Uterus (tissue), 2 donors: ENCODE measurements around the gene OVAAL.

Experiments
- POLR2A ChIP-seq, 2 donors: fragments of 450-650 bp; IDR thresholded peaks; one replicate each; pipeline ENCODE4 v1.6.1; 2016; ENCODE audit warnings: antibody characterized with exemption in 2 of 2, mild to moderate bottlenecking in 1 of 2, moderate library complexity in 1 of 2
- TF ChIP-seq, protein P1 (sequence below), 4 experiments: fragments of 200-600 bp in 2 of 4; fragments of 450-650 bp in 2 of 4; sonication (generic) in 2 of 4; IDR thresholded peaks; one replicate each; pipeline ENCODE4 v1.5.1; 2016 to 2019; ENCODE audit warnings: antibody characterized with exemption in 4 of 4, mild to moderate bottlenecking in 2 of 4, moderate library complexity in 1 of 4

DNA sequence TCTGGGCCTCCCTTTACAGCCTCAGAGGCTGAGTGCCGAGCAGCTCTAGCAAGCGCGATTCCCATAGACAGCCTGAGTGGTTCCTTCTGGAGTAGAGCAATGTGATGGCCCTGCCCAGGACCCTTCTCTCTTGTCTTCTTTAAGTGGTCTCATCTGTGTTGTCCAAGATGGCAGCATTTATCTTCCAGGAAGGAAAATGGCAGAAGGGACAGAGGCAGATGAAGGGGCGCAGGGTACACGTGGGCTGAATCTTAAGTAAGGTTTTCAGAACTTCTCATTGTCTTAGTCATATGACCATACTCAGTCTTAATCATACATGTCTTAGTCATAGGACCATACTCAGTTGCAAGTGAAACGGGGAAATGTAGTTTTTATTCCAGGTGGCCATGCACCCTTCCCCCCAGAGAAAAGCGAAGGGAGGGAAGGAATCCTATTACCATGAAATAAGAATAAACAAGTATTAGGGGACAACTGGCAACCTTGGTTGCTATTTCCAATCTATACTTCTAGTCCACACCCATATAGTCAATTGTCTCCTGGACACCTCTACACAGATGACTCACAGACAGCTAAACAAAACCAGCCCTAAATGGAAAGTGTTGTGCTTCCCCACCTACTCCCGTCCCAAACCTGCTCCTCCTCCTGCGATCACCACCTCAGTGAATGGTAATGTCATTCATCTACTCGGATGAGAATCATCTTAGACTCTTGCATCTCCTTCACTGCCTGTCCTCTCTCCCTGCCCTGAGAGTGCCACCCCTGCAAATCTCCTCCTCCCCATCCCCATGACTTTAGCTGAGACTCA lies 13.3 kb downstream of the OVAAL start:
- TF ChIP-seq, protein P1, sequence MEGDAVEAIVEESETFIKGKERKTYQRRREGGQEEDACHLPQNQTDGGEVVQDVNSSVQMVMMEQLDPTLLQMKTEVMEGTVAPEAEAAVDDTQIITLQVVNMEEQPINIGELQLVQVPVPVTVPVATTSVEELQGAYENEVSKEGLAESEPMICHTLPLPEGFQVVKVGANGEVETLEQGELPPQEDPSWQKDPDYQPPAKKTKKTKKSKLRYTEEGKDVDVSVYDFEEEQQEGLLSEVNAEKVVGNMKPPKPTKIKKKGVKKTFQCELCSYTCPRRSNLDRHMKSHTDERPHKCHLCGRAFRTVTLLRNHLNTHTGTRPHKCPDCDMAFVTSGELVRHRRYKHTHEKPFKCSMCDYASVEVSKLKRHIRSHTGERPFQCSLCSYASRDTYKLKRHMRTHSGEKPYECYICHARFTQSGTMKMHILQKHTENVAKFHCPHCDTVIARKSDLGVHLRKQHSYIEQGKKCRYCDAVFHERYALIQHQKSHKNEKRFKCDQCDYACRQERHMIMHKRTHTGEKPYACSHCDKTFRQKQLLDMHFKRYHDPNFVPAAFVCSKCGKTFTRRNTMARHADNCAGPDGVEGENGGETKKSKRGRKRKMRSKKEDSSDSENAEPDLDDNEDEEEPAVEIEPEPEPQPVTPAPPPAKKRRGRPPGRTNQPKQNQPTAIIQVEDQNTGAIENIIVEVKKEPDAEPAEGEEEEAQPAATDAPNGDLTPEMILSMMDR (IDR thresholded peaks at IDR 0.05), result no peak
- TF ChIP-seq POLR2A (IDR thresholded peaks at IDR 0.05), result no peak
